RPMI8226 (cell line): ENCODE results near the gene GJB1.
"Not testable (repeated sequence)": the region's sequence is repeated elsewhere in the genome, so short reads cannot be mapped to it uniquely, and the experiment has no call there.

Source experiments
- DNase-seq: peaks from one replicate; pipeline ENCODE4 v3.0.0-alpha.2; 2015

Gene GJB1

DNA sequence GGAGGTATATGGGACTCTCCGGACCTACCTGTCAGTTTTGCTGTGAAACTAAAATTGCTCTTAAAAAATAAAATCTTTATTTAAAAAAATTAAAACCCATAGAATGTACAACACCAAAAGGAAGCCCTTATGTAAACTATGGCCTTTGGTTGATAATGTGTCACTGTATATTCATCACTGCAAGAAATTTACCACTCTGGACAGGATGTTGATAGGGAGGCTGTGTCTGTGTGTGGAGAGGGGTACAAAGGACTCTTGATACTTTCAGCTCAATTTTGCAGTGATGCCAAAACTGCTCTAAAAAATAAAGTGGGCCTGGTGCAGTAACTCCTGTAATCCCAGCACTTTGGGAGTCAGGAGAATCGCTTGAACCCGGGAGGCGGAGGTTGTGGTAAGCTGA is 33.8 kb downstream of the GJB1 start:
- DNase-seq = no peak

DNA sequence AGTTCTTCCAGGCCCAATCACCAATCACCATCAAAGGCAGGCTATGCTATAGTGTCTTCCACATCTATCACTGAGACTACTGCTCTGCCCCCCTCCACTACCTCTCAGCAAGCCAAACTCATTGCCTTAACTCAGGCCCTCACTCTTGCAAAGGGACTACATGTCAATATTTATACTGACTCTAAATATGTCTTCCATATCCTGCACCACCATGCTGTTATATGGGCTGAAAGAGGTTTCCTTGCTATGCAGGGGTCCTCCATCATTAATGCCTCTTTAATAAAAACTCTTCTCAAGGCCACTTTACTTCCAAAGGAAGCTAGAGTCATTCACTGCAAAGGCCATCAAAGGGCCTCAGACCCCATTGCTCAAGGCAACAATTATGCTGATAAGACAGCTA is 45.6 kb downstream of the GJB1 start:
- not testable (repeated sequence) for DNase-seq

DNA sequence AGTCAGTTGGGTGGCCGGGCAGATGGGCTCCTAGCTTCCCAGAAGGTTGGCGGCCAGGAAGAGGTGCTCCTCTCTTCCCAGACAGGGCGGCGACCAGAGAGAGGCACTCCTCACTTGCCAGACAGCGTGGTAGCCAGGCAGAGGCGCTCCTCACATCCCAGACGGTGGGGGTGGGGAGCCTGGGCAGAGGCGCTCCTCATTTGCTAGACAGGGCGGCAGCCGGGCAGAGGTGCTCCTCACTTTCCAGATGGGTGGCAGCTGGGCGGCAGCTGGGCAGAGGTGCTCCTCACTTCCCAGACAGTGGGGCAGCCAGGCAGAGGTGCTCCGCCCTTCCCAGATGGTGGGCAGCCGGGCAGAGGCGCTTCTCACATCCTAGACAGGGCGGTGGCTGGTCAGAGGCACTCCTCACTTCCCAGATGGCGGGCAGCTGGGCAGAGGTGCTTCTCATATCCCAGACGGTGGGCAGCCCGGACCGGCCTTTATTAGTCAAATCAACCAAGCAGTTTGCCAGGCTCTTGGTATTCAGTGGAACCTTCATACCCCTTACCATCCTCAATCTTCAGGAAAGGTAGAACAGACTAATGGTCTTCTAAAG is 46.9 kb downstream of the GJB1 start:
- no peak for DNase-seq

DNA sequence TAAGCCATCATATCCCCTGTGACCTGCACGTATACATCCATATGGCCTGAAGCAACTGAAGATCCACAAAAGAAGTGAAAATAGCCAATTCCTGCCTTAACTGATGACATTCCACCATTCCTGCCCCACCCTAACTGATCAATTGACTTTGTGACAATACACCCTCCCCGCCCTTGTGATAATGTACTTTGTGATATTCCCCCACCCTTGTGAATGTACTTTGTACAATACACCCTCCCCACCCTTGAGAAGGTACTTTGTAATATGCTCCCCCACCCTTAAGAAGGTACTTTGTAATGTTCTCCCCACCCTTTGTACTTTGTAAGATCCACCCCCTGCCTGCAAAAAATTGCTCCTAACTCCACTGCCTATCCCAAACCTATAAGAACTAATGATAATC is 49.3 kb downstream of the GJB1 start:
- not testable (repeated sequence) for DNase-seq
